GM21786 (cell line): Measurements from ENCODE around the gene GSG1L.

Experiments
- ATAC-seq: cut with Tn5 transposase; IDR thresholded peaks from one replicate; pipeline ENCODE4 v1.9.1; 2021; ENCODE audit not compliant: unreplicated experiment

Gene GSG1L

GRCh38 chr16:27742333-27742732 lies 321.2 kb downstream of the GSG1L start:
- ATAC-seq = no peak

GRCh38 chr16:27740496-27741201 lies 322.9 kb downstream of the GSG1L start:
- ATAC-seq = no peak

- no peak for ATAC-seq
Observed at GRCh38 chr16:27739606-27740357, 323.7 kb downstream of the GSG1L start.

- ATAC-seq = no peak
Observed at GRCh38 chr16:27738596-27738995, 324.9 kb downstream of the GSG1L start.
